ENCODE data around the gene SUSD3.

The SUSD3 gene

GRCh38 chr9:93020151-93020550, 38.4 kb upstream of the SUSD3 start:
- FAIRE-seq, result no peak
- TF ChIP-seq PAX5 (IDR thresholded peaks at IDR 0.05; ENCODE audit: insufficient read depth, low read length, severe bottlenecking), result no peak
- TF ChIP-seq POLR2A (IDR thresholded peaks at IDR 0.05; ENCODE audit: low read depth, low read length), result no peak
- no peak for TF ChIP-seq POLR2AphosphoS5 (IDR thresholded peaks at IDR 0.05; ENCODE audit: low read depth, low read length)
- TF ChIP-seq SPI1 (IDR thresholded peaks at IDR 0.05; ENCODE audit: low read depth, low read length), result no peak
- TF ChIP-seq POU2F2 (IDR thresholded peaks at IDR 0.05; ENCODE audit: low read depth, low read length), result no peak
- TF ChIP-seq TAF1 (IDR thresholded peaks at IDR 0.05; ENCODE audit: low read depth, low read length), result no peak
- no peak for DNase-seq (ENCODE audit: insufficient read length, low spot score)

GRCh38 chr9:93020771-93021670, 37.5 kb upstream of the SUSD3 start:
- FAIRE-seq, result no peak

GRCh38 chr9:93022066-93022465, 36.4 kb upstream of the SUSD3 start:
- no peak for DNase-seq (ENCODE audit: insufficient read length, low spot score)
- TF ChIP-seq POU2F2 (IDR thresholded peaks at IDR 0.05; ENCODE audit: low read depth, low read length) (no peak), PAX5 (IDR thresholded peaks at IDR 0.05; ENCODE audit: insufficient read depth, low read length, severe bottlenecking) (no peak), TAF1 (IDR thresholded peaks at IDR 0.05; ENCODE audit: low read depth, low read length) (no peak), POLR2AphosphoS5 (IDR thresholded peaks at IDR 0.05; ENCODE audit: low read depth, low read length) (no peak), SPI1 (IDR thresholded peaks at IDR 0.05; ENCODE audit: low read depth, low read length) (no peak), POLR2A (IDR thresholded peaks at IDR 0.05; ENCODE audit: low read depth, low read length) (no peak)
- FAIRE-seq, result no peak

More at GRCh38 chr9:93020771-93021670, 37.5 kb upstream of the SUSD3 start:
- DNase-seq (ENCODE audit: insufficient read length, low spot score), result no peak
- TF ChIP-seq SPI1 (IDR thresholded peaks at IDR 0.05; ENCODE audit: low read depth, low read length), result no peak
- TF ChIP-seq PAX5 (IDR thresholded peaks at IDR 0.05; ENCODE audit: insufficient read depth, low read length, severe bottlenecking), result no peak
- no peak for TF ChIP-seq POLR2A (IDR thresholded peaks at IDR 0.05; ENCODE audit: low read depth, low read length)
- no peak for TF ChIP-seq TAF1 (IDR thresholded peaks at IDR 0.05; ENCODE audit: low read depth, low read length)
- no peak for TF ChIP-seq POU2F2 (IDR thresholded peaks at IDR 0.05; ENCODE audit: low read depth, low read length)
- TF ChIP-seq POLR2AphosphoS5 (IDR thresholded peaks at IDR 0.05; ENCODE audit: low read depth, low read length), result no peak

- FAIRE-seq (no peak), DNase-seq (ENCODE audit: insufficient read length, low spot score) (no peak)
- TF ChIP-seq PAX5 (IDR thresholded peaks at IDR 0.05; ENCODE audit: insufficient read depth, low read length, severe bottlenecking) (no peak), SPI1 (IDR thresholded peaks at IDR 0.05; ENCODE audit: low read depth, low read length) (no peak), POLR2A (IDR thresholded peaks at IDR 0.05; ENCODE audit: low read depth, low read length) (no peak), POLR2AphosphoS5 (IDR thresholded peaks at IDR 0.05; ENCODE audit: low read depth, low read length) (no peak), POU2F2 (IDR thresholded peaks at IDR 0.05; ENCODE audit: low read depth, low read length) (no peak), TAF1 (IDR thresholded peaks at IDR 0.05; ENCODE audit: low read depth, low read length) (no peak)
Measured at GRCh38 chr9:93022721-93023520, 35.6 kb upstream of the SUSD3 start.

- TF ChIP-seq SPI1 (IDR thresholded peaks at IDR 0.05; ENCODE audit: low read depth, low read length) (no peak), TAF1 (IDR thresholded peaks at IDR 0.05; ENCODE audit: low read depth, low read length) (no peak), POLR2AphosphoS5 (IDR thresholded peaks at IDR 0.05; ENCODE audit: low read depth, low read length) (no peak), POU2F2 (IDR thresholded peaks at IDR 0.05; ENCODE audit: low read depth, low read length) (no peak), PAX5 (IDR thresholded peaks at IDR 0.05; ENCODE audit: insufficient read depth, low read length, severe bottlenecking) (no peak), POLR2A (IDR thresholded peaks at IDR 0.05; ENCODE audit: low read depth, low read length) (no peak)
- FAIRE-seq (no peak), DNase-seq (ENCODE audit: insufficient read length, low spot score) (no peak)
Measured at GRCh38 chr9:93023521-93023815, 35.0 kb upstream of the SUSD3 start.

- no peak for TF ChIP-seq POLR2AphosphoS5 (IDR thresholded peaks at IDR 0.05; ENCODE audit: low read depth, low read length)
- no peak for TF ChIP-seq POLR2A (IDR thresholded peaks at IDR 0.05; ENCODE audit: low read depth, low read length)
- TF ChIP-seq TAF1 (IDR thresholded peaks at IDR 0.05; ENCODE audit: low read depth, low read length), result no peak
- no peak for FAIRE-seq
- no peak for DNase-seq (ENCODE audit: insufficient read length, low spot score)
Measured at GRCh38 chr9:93024646-93024910, 33.9 kb upstream of the SUSD3 start.

GRCh38 chr9:93024986-93025630, 33.4 kb upstream of the SUSD3 start:
- FAIRE-seq, result no peak
- TF ChIP-seq SPI1 (IDR thresholded peaks at IDR 0.05; ENCODE audit: low read depth, low read length) (no peak), POLR2A (IDR thresholded peaks at IDR 0.05; ENCODE audit: low read depth, low read length) (no peak), POLR2AphosphoS5 (IDR thresholded peaks at IDR 0.05; ENCODE audit: low read depth, low read length) (no peak), TAF1 (IDR thresholded peaks at IDR 0.05; ENCODE audit: low read depth, low read length) (no peak), POU2F2 (IDR thresholded peaks at IDR 0.05; ENCODE audit: low read depth, low read length) (no peak), PAX5 (IDR thresholded peaks at IDR 0.05; ENCODE audit: insufficient read depth, low read length, severe bottlenecking) (no peak)
- no peak for DNase-seq (ENCODE audit: insufficient read length, low spot score)

- DNase-seq (ENCODE audit: insufficient read length, low spot score), result no peak
- no peak for TF ChIP-seq SPI1 (IDR thresholded peaks at IDR 0.05; ENCODE audit: low read depth, low read length)
- TF ChIP-seq POLR2A (IDR thresholded peaks at IDR 0.05; ENCODE audit: low read depth, low read length), result no peak
- no peak for TF ChIP-seq PAX5 (IDR thresholded peaks at IDR 0.05; ENCODE audit: insufficient read depth, low read length, severe bottlenecking)
- TF ChIP-seq POLR2AphosphoS5 (IDR thresholded peaks at IDR 0.05; ENCODE audit: low read depth, low read length), result no peak
- no peak for TF ChIP-seq TAF1 (IDR thresholded peaks at IDR 0.05; ENCODE audit: low read depth, low read length)
- TF ChIP-seq POU2F2 (IDR thresholded peaks at IDR 0.05; ENCODE audit: low read depth, low read length), result no peak
- FAIRE-seq, result no peak
Measured at GRCh38 chr9:93025736-93026135, 32.8 kb upstream of the SUSD3 start.

GRCh38 chr9:93026640-93027039, 31.9 kb upstream of the SUSD3 start:
- TF ChIP-seq POU2F2 (IDR thresholded peaks at IDR 0.05; ENCODE audit: low read depth, low read length) (no peak), TAF1 (IDR thresholded peaks at IDR 0.05; ENCODE audit: low read depth, low read length) (no peak), POLR2A (IDR thresholded peaks at IDR 0.05; ENCODE audit: low read depth, low read length) (no peak), PAX5 (IDR thresholded peaks at IDR 0.05; ENCODE audit: insufficient read depth, low read length, severe bottlenecking) (no peak), POLR2AphosphoS5 (IDR thresholded peaks at IDR 0.05; ENCODE audit: low read depth, low read length) (no peak), SPI1 (IDR thresholded peaks at IDR 0.05; ENCODE audit: low read depth, low read length) (no peak)

More at GRCh38 chr9:93026640-93027039, 31.9 kb upstream of the SUSD3 start:
- DNase-seq (ENCODE audit: insufficient read length, low spot score), result no peak
- no peak for FAIRE-seq

Measured in GM12891 (cell line).